GM19397 (cell line): ENCODE measurements around the gene IKZF3.
A peak's percentile ranks its signal among the peaks of the same experiment; 100 is the strongest.
"Not testable (repeated sequence)": the region's sequence is repeated elsewhere in the genome, so short reads cannot be mapped to it uniquely, and the experiment has no call there.

Source experiments
- ATAC-seq: cut with Tn5 transposase; IDR thresholded peaks from one replicate; pipeline ENCODE4 v1.9.1; 2021; ENCODE audit warnings: mild to moderate bottlenecking, moderate library complexity; ENCODE audit not compliant: unreplicated experiment

The IKZF3 gene

GRCh38 chr17:39782481-39782880 is 81.6 kb downstream of the IKZF3 start:
- no peak for ATAC-seq

- no peak for ATAC-seq
Measured at GRCh38 chr17:39781861-39782213, 82.3 kb downstream of the IKZF3 start.

GRCh38 chr17:39781031-39781860 is 82.9 kb downstream of the IKZF3 start:
- ATAC-seq = no peak

- peak; percentile 44 for ATAC-seq
Measured at GRCh38 chr17:39777534-39778365, 86.4 kb downstream of the IKZF3 start.

- no peak for ATAC-seq
Measured at GRCh38 chr17:39776252-39776651, 87.9 kb downstream of the IKZF3 start.

- no peak for ATAC-seq
Measured at GRCh38 chr17:39775031-39775430, 89.1 kb downstream of the IKZF3 start.

- ATAC-seq = no peak
Measured at GRCh38 chr17:39774047-39774446, 90.1 kb downstream of the IKZF3 start.

GRCh38 chr17:39772987-39773934 is 90.9 kb downstream of the IKZF3 start:
- ATAC-seq = no peak

- no peak for ATAC-seq
Measured at GRCh38 chr17:39772415-39772814, 91.7 kb downstream of the IKZF3 start.

- ATAC-seq = peak; percentile 47
Measured at GRCh38 chr17:39769974-39770587, 94.0 kb downstream of the IKZF3 start.

GRCh38 chr17:39767147-39767546 is 97.0 kb downstream of the IKZF3 start:
- ATAC-seq = no peak

GRCh38 chr17:39765766-39766165 is 98.3 kb downstream of the IKZF3 start:
- ATAC-seq = no peak

GRCh38 chr17:39765175-39765574 is 98.9 kb downstream of the IKZF3 start:
- no peak for ATAC-seq

GRCh38 chr17:39764171-39764570 is 99.9 kb downstream of the IKZF3 start:
- ATAC-seq = not testable (repeated sequence)

GRCh38 chr17:39763051-39763820 is 100.9 kb downstream of the IKZF3 start:
- no peak for ATAC-seq

GRCh38 chr17:39761861-39762496 is 102.1 kb downstream of the IKZF3 start:
- no peak for ATAC-seq

- ATAC-seq = no peak
Measured at GRCh38 chr17:39759204-39759603, 104.9 kb downstream of the IKZF3 start.

- no peak for ATAC-seq
Measured at GRCh38 chr17:39757931-39758873, 105.9 kb downstream of the IKZF3 start.
